GM23248 (cell line): ENCODE data around the gene MYO10. TPM values are rescaled to one million over a fixed set of nuclear protein-coding genes. Genes with fewer than 3 reads are reported as not detected.

Experiments used
- DNase-seq: peaks from one replicate; pipeline ENCODE4 v3.0.0-alpha.2; 2015
- H2AFZ ChIP-seq: fragments of 200-600 bp; sonication (generic); 2 replicates; pipeline ENCODE4 v1.6.1; 2016; ENCODE audit warnings: antibody characterized with exemption
- H3F3A ChIP-seq: fragments of 200-600 bp; sonication (generic); 2 replicates; pipeline ENCODE4 v1.6.1; 2016; ENCODE audit warnings: mild to moderate bottlenecking, antibody characterized with exemption, mixed run types; ENCODE audit not compliant: insufficient read depth
- H3K27ac ChIP-seq: fragments of 200-600 bp; sonication (generic); 2 replicates; pipeline ENCODE4 v1.5.1; 2016; ENCODE audit warnings: mild to moderate bottlenecking
- H3K27me3 ChIP-seq: fragments of 200-600 bp; sonication (generic); replicated peaks from 2 replicates; pipeline ENCODE4 v1.6.1; 2016; ENCODE audit warnings: mild to moderate bottlenecking; ENCODE audit not compliant: insufficient read depth
- H3K36me3 ChIP-seq: fragments of 200-600 bp; sonication (generic); 2 replicates; pipeline ENCODE4 v1.6.1; 2016; ENCODE audit warnings: low read depth, mild to moderate bottlenecking
- H3K4me1 ChIP-seq: fragments of 200-600 bp; sonication (generic); 2 replicates; pipeline ENCODE4 v1.6.1; 2016; ENCODE audit warnings: mild to moderate bottlenecking; ENCODE audit not compliant: insufficient read depth
- H3K4me2 ChIP-seq: fragments of 200-600 bp; sonication (generic); one replicate; pipeline ENCODE4 v1.6.1; 2016; ENCODE audit warnings: mild to moderate bottlenecking; ENCODE audit not compliant: unreplicated experiment
- H3K4me3 ChIP-seq: fragments of 200-600 bp; sonication (generic); 2 replicates; pipeline ENCODE4 v1.5.1; 2016; ENCODE audit warnings: mild to moderate bottlenecking
- H3K79me2 ChIP-seq: fragments of 200-600 bp; sonication (generic); 2 replicates; pipeline ENCODE4 v1.6.1; 2016; ENCODE audit warnings: mild to moderate bottlenecking; ENCODE audit not compliant: insufficient read depth
- H3K9ac ChIP-seq: fragments of 200-600 bp; sonication (generic); 2 replicates; pipeline ENCODE4 v1.6.1; 2016; ENCODE audit warnings: mild to moderate bottlenecking
- H3K9me2 ChIP-seq: fragments of 200-600 bp; sonication (generic); 2 replicates; pipeline ENCODE4 v1.6.1; 2016; ENCODE audit warnings: mixed run types, mild to moderate bottlenecking, moderate library complexity; ENCODE audit not compliant: insufficient read depth
- H3K9me3 ChIP-seq: fragments of 200-600 bp; sonication (generic); one replicate; pipeline ENCODE4 v1.6.1; 2017; ENCODE audit warnings: low read depth
- H4K20me1 ChIP-seq: fragments of 200-600 bp; sonication (generic); 2 replicates; pipeline ENCODE4 v1.6.0; 2016; ENCODE audit not compliant: insufficient read depth
- EZH2 ChIP-seq: fragments of 200-600 bp; sonication (generic); IDR thresholded peaks from 2 replicates; pipeline ENCODE4 v1.6.1; 2018; ENCODE audit warnings: antibody characterized with exemption, mild to moderate bottlenecking; ENCODE audit not compliant: insufficient read depth, poor library complexity, severe bottlenecking
- EZH2phosphoT487 ChIP-seq: fragments of 200-600 bp; sonication (generic); IDR thresholded peaks from 2 replicates; pipeline ENCODE4 v1.6.1; 2018; ENCODE audit warnings: antibody characterized with exemption, moderate library complexity, mild to moderate bottlenecking, low read depth; ENCODE audit not compliant: insufficient read depth
- WGBS, 2 experiments: methylation state at CpG; one replicate each; pipeline ENCODE4 v1.1.6; 2015 to 2017; ENCODE audit warnings: low lambda C conversion rate in 2 of 2, low coverage in 1 of 2; ENCODE audit errors: missing lambda C conversion rate in 2 of 2; 5-methylcytosine and 5-hydroxymethylcytosine counted together
- in situ Hi-C: fragments of 300-500 bp; cut with MboI; formaldehyde crosslinking; loops from 2 replicates; pipeline ENCODE4 v1.15.0; 2020
- polyA plus RNA-seq: library from polyadenylated mRNA; unstranded; fragments of >200 nt; fragmentation: Nextera tagmentation; extraction: Ambion mirVana; gene quantifications from 2 replicates; pipeline ENCODE4 v1.2.1, GENCODE V29; 2016
- total RNA-seq: library from RNA; depleted of rRNA; stranded (reverse); fragments of >200 nt; shearing (Covaris generic); gene quantifications from 2 replicates; pipeline ENCODE4 v1.2.3, GENCODE V29; 2014

Gene MYO10
- total and polyA plus RNA-seq, 2 experiments from 2014 or later = 43.2 to 47.0 TPM

GRCh38 chr5:16974981-16975380, 38.9 kb upstream of the MYO10 start:
- Histone ChIP-seq H3K4me2 (no peak overlapping the region), H3K9me2 (no peaks in the 10 kb centered on the region), H3K9ac (no peak overlapping the region), H4K20me1 (no peaks in the 10 kb centered on the region), H3K27ac (no peak overlapping the region), H3K4me1 (0 out of 2 replicates have a peak, but pooled peaks cover 3% of the 10 kb centered on the region), H3F3A (peaks cover 8% of the 10 kb centered on the region), H3K36me3 (no peaks in the 10 kb centered on the region), H3K27me3 (no peaks in the 10 kb centered on the region), H3K4me3 (no peak overlapping the region), H2AFZ (no peak overlapping the region), H3K79me2 (no peaks in the 10 kb centered on the region), H3K9me3 (no peaks in the 10 kb centered on the region)
- in situ Hi-C loops = no loop called here
- no peak for TF ChIP-seq EZH2phosphoT487
- TF ChIP-seq EZH2 = no peak
- DNase-seq = no peak
- WGBS, 2 experiments = 55 to 59% methylated on average over 2 of the region's 2 CpGs

DNA sequence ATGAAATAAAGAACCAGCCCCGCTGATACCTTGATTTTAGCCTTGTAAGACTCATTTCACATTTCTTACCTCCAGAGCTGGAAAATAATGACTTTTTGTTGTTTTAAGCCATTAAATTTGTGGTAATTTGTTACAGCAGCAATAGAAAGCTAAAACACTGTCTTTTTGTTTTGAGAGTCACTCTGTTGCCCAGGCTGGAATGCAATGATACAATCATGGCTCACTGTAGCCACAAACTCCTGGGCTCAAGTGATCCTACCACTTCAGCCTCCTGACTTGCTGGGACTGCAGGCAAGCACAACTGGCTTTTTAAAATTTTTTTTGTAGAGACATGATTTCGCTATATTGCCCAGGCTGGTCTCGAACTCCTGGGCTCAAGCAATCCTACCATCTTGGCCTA, 34.7 kb upstream of the MYO10 start:
- TF ChIP-seq EZH2phosphoT487 = no peak
- no peak for TF ChIP-seq EZH2
- 0 out of 2 replicates have a peak, but pooled peaks cover 4% of the 10 kb centered on the region for H3K4me1 ChIP-seq
- peaks cover 9% of the 10 kb centered on the region for H3F3A ChIP-seq
- no peaks in the 10 kb centered on the region for H3K27me3 ChIP-seq
- 0 out of 2 replicates have a peak overlapping the region, but pooled peaks have one; percentile 26 for H3K27ac ChIP-seq
- no peak overlapping the region for H3K9ac ChIP-seq
- no peaks in the 10 kb centered on the region for H3K9me3 ChIP-seq
- no peaks in the 10 kb centered on the region for H3K36me3 ChIP-seq
- H3K79me2 ChIP-seq = no peaks in the 10 kb centered on the region
- H3K9me2 ChIP-seq = no peaks in the 10 kb centered on the region
- in situ Hi-C loops = no loop called here
- no peak overlapping the region for H3K4me3 ChIP-seq
- H2AFZ ChIP-seq = no peak overlapping the region
- no peak overlapping the region for H3K4me2 ChIP-seq
- WGBS, 2 experiments = 96 to 98% methylated on average over 3 of the region's 3 CpGs
- DNase-seq = peak; percentile 60
- H4K20me1 ChIP-seq = no peaks in the 10 kb centered on the region

DNA sequence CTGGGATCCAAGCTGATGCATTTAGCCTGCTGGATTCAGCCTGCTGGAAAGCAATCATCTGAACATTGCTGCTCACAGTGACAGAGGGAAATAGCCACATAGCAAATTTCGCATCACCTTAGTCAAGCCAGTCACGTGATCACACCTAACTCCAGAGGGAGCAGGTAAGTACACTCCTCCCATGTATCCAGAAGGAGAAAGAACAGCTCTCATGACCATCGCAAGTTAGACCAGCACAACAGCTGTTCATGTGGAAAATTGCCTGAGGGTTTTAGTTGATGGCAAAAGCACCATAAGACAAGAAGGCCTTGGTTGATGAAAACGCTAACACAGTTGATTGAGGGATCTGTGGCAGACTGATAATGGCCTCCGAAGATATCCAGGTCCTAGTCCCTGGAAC, 34.2 kb upstream of the MYO10 start:
- in situ Hi-C loops = no loop called here
- Histone ChIP-seq H3K4me2 (no peak overlapping the region), H4K20me1 (no peaks in the 10 kb centered on the region), H3K4me1 (peaks cover 10% of the 10 kb centered on the region), H3K27me3 (no peaks in the 10 kb centered on the region), H3K79me2 (no peaks in the 10 kb centered on the region), H3K9me3 (no peaks in the 10 kb centered on the region), H3K27ac (0 out of 2 replicates have a peak overlapping the region, but pooled peaks have one; percentile 26), H3K9ac (no peak overlapping the region), H3K9me2 (no peaks in the 10 kb centered on the region), H3K4me3 (no peak overlapping the region), H3K36me3 (no peaks in the 10 kb centered on the region), H3F3A (peaks cover 15% of the 10 kb centered on the region), H2AFZ (no peak overlapping the region)
- TF ChIP-seq EZH2phosphoT487 (no peak), EZH2 (no peak)
- 89 to 96% methylated on average over 5 of the region's 5 CpGs for WGBS, 2 experiments
- no peak for DNase-seq

GRCh38 chr5:16965581-16965980, 29.5 kb upstream of the MYO10 start:
- Histone ChIP-seq H3K27ac (no peak overlapping the region), H3K36me3 (no peaks in the 10 kb centered on the region), H3K4me3 (no peak overlapping the region), H3K79me2 (no peaks in the 10 kb centered on the region), H3K9ac (no peak overlapping the region), H3K9me3 (no peaks in the 10 kb centered on the region), H3F3A (peaks cover 18% of the 10 kb centered on the region), H3K9me2 (no peaks in the 10 kb centered on the region), H3K4me2 (peak overlapping the region; percentile 40), H2AFZ (0 out of 2 replicates have a peak overlapping the region, but pooled peaks have one; percentile 31), H3K4me1 (peaks cover 15% of the 10 kb centered on the region), H4K20me1 (no peaks in the 10 kb centered on the region), H3K27me3 (no peaks in the 10 kb centered on the region)
- TF ChIP-seq EZH2 (no peak), EZH2phosphoT487 (no peak)
- peak; percentile 34 for DNase-seq
- in situ Hi-C loops = no loop called here
- WGBS, 2 experiments = 5 to 6% methylated on average over 1 of the region's 1 CpG

DNA sequence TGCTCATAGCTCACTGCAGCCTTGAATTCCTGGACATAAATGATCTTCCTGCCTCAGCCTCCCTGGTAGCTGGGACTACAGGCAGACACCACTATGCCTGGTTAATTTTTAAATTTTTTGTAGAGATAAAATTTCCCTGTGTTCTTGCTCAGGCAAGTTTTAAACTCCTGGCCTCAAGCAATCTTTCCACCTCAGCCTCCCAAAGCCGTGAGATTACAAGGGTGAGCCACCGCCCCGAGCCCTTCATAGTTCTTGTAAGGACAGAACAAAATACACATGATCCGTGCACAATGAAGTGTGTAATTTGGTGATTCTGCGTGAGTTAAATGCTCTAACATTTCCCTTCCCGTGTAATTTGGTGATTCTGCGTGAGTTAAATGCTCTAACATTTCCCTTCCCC, 27.7 kb upstream of the MYO10 start:
- no peak for DNase-seq
- TF ChIP-seq EZH2phosphoT487 = no peak
- no peak for TF ChIP-seq EZH2

More for the DNA sequence above, 27.7 kb upstream of the MYO10 start:
- Histone ChIP-seq H3K9me3 (no peaks in the 10 kb centered on the region), H2AFZ (no peak overlapping the region), H3K9ac (no peak overlapping the region), H3K27ac (no peak overlapping the region), H4K20me1 (no peaks in the 10 kb centered on the region), H3K36me3 (no peaks in the 10 kb centered on the region), H3K4me1 (peaks cover 15% of the 10 kb centered on the region), H3F3A (peaks cover 12% of the 10 kb centered on the region; the same call in 1 of the 2 replicates), H3K27me3 (no peaks in the 10 kb centered on the region), H3K4me3 (no peak overlapping the region), H3K9me2 (no peaks in the 10 kb centered on the region), H3K4me2 (no peak overlapping the region), H3K79me2 (no peaks in the 10 kb centered on the region)
- in situ Hi-C loops = no loop called here
- 93 to 94% methylated on average over 6 to 7 of the region's 7 CpGs for WGBS, 2 experiments
